Measurements from ENCODE around the gene APOD.
A peak's percentile ranks its signal among the peaks of the same experiment; 100 is the strongest.

The APOD gene

DNA sequence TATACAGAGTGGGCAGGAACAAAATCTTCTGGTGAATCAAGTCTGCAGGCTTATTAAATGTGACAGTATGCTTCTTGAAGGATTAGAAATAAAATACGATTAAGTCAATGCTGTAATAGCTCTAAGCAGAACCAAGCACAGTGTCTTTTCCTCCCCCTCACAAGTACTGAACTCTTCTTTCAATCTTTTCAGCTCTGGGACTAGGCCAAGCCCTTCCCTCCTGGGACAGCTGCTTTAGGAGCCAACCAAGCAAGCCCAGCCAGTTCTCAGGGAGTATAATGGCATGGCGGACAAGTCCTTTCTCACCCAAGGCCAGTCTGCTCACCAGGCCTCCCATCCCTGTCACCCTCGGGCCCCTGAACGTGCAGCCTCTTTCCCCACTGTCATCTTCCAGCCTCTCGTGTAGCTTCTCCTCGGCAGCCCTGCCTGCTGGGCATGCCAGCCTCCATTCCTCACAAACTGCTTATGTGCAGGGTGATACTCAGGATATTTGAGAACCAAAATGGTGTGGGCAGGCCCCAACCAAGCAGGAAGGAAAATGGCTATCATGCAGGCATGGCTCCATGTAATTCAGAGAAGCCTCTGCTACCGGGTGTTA is 32.3 kb downstream of the APOD start:
- H3K36me3 ChIP-seq: no peaks in the 10 kb centered on the region
- DNase-seq: peak in 1 of 2 donors; percentile 32
- no peak overlapping the region for H3K27ac ChIP-seq
- H3K9me3 ChIP-seq: no peaks in the 10 kb centered on the region
- peaks cover 0 to 4% (median 1%) of the 10 kb centered on the region in 4 donors for H3K4me1 ChIP-seq
- intact Hi-C loops (cut with DNase I; ENCODE audit: low total_unique reads): loop anchor here (10.0 kb wide), 1 partner anchor 873 kb away; no protein-coding TSS in a partner anchor
- H3K4me3 ChIP-seq: no peak overlapping the region
- no peaks in the 10 kb centered on the region for H3K27me3 ChIP-seq
- TF ChIP-seq, protein P1, sequence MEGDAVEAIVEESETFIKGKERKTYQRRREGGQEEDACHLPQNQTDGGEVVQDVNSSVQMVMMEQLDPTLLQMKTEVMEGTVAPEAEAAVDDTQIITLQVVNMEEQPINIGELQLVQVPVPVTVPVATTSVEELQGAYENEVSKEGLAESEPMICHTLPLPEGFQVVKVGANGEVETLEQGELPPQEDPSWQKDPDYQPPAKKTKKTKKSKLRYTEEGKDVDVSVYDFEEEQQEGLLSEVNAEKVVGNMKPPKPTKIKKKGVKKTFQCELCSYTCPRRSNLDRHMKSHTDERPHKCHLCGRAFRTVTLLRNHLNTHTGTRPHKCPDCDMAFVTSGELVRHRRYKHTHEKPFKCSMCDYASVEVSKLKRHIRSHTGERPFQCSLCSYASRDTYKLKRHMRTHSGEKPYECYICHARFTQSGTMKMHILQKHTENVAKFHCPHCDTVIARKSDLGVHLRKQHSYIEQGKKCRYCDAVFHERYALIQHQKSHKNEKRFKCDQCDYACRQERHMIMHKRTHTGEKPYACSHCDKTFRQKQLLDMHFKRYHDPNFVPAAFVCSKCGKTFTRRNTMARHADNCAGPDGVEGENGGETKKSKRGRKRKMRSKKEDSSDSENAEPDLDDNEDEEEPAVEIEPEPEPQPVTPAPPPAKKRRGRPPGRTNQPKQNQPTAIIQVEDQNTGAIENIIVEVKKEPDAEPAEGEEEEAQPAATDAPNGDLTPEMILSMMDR (IDR thresholded peaks at IDR 0.05): no peak

DNA sequence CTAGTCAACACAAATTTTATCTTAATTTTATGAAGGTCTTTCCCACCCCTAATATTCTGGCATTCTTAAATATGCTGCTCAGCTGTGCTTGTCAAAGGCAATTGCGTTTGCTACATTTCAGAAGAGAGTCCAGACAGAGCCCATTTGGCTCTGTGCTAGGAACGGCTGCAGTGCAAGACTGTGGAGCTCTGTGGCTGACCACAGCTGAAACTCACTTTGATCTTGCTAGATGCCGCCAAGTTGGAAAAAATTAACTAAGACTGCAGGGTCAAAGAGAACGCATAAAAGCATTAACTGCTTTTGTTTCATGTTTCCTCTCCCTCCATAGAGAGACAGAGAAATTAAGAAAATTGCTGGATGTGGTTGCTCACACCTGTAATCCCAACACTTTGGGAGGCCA is 33.0 kb downstream of the APOD start:
- H3K36me3 ChIP-seq: no peaks in the 10 kb centered on the region
- no peak overlapping the region for H3K4me3 ChIP-seq
- intact Hi-C loops (cut with DNase I; ENCODE audit: low total_unique reads): loop anchor here (10.0 kb wide), 1 partner anchor 874 kb away; no protein-coding TSS in a partner anchor
- DNase-seq: no peak
- peaks cover 0 to 11% (median 6%) of the 10 kb centered on the region in 4 donors for H3K4me1 ChIP-seq
- H3K27me3 ChIP-seq: no peaks in the 10 kb centered on the region
- TF ChIP-seq, protein P1 (IDR thresholded peaks at IDR 0.05): no peak
- H3K9me3 ChIP-seq: no peaks in the 10 kb centered on the region
- no peak overlapping the region for H3K27ac ChIP-seq

DNA sequence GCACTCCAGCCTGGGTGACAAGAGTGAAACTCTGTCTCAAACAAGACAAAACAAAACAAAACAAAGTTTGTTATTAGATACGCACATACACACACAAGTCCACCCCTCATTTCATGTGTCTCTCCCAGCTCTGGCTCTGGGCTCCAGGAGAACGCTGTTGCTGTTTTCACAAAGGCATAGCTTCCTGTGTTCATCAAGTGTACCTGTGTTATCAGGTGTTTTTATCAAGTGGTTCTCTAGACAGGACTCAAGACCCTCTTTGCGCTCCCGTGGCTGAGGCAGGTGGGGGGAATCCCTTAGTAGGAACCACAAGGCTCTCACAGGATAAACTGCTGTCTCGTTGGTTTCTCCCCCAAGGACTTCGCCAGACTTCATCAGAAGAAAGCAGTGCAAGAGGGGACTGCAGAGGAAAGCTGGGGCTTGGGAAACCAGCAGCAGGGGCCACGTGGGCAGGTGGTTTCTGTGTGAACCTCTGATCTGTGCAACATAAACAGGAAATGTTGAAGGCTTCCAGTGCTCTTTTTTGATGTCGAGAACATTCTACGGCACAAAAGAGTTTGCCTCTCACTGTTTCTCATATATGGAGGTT is 33.7 kb downstream of the APOD start:
- DNase-seq: no peak
- intact Hi-C loops (cut with DNase I; ENCODE audit: low total_unique reads): loop anchor here (10.0 kb wide), 2 partner anchors 105 to 875 kb away; partner anchors contain the start of gene ACAP2

GRCh38 chr3:195548987-195549386 is 34.8 kb downstream of the APOD start:
- intact Hi-C loops (cut with DNase I; ENCODE audit: low total_unique reads): loop anchor here (10.0 kb wide), 1 partner anchor 104 kb away; the partner anchor contains the start of gene ACAP2
- Histone ChIP-seq H3K4me3 (no peak overlapping the region), H3K36me3 (no peaks in the 10 kb centered on the region), H3K27me3 (no peaks in the 10 kb centered on the region), H3K4me1 (peaks cover 0 to 25% (median 19%) of the 10 kb centered on the region in 4 donors), H3K27ac (no peak overlapping the region), H3K9me3 (no peaks in the 10 kb centered on the region)
- TF ChIP-seq, protein P1 (IDR thresholded peaks at IDR 0.05): no peak
- no peak for DNase-seq

More for the DNA sequence above, 33.7 kb downstream of the APOD start:
- no peaks in the 10 kb centered on the region for H3K36me3 ChIP-seq
- peaks cover 0 to 15% (median 9%) of the 10 kb centered on the region in 4 donors for H3K4me1 ChIP-seq
- H3K27me3 ChIP-seq: no peaks in the 10 kb centered on the region
- no peaks in the 10 kb centered on the region for H3K9me3 ChIP-seq
- H3K4me3 ChIP-seq: no peak overlapping the region
- TF ChIP-seq, protein P1 (IDR thresholded peaks at IDR 0.05): no peak
- H3K27ac ChIP-seq: no peak overlapping the region

- H3K4me1 ChIP-seq: peaks cover 0 to 30% (median 24%) of the 10 kb centered on the region in 4 donors
- no peak overlapping the region for H3K27ac ChIP-seq
- intact Hi-C loops (cut with DNase I; ENCODE audit: low total_unique reads): loop anchor here (10.0 kb wide), 1 partner anchor 104 kb away; the partner anchor contains the start of gene ACAP2
- DNase-seq: no peak
- no peaks in the 10 kb centered on the region for H3K27me3 ChIP-seq
- TF ChIP-seq, protein P1 (IDR thresholded peaks at IDR 0.05): no peak
- no peak overlapping the region for H3K4me3 ChIP-seq
- no peaks in the 10 kb centered on the region for H3K36me3 ChIP-seq
- H3K9me3 ChIP-seq: no peaks in the 10 kb centered on the region
Observed at GRCh38 chr3:195548501-195548900, 35.2 kb downstream of the APOD start.
